HepG2 (cell line): ENCODE data around the gene SYVN1. TPM values are rescaled to one million over a fixed set of nuclear protein-coding genes. Genes with fewer than 3 reads are reported as not detected.

ENCODE experiments used
- ATAC-seq: fragments of 200-7000 bp; cut with Tn5 transposase; 3 replicates; pipeline ENCODE4 v1.9.1; 2020; ENCODE audit warnings: mild to moderate bottlenecking, moderate library complexity
- BruUV-seq: library from RNA; stranded (reverse); fragments of 400-500 nt; replicated peaks from 2 replicates; lab custom pipeline; 2021; lab: Mats Ljungman, UMichigan
- CTCF ChIA-PET: fragments of 300-600 bp; formaldehyde crosslinking; extraction: SDS; loops from one replicate; lab custom pipeline; 2021; ENCODE audit warnings: low total read pairs, inconsistent platforms, low intra/inter-chr PET ratio; lab: Yijun Ruan, JAX
- POLR2A ChIA-PET: fragments of 350-600 bp; sonication (Branson Sonifier 250); formaldehyde crosslinking; loops from one replicate; lab custom pipeline; 2020; ENCODE audit warnings: antibody characterized with exemption, inconsistent platforms; lab: Yijun Ruan, JAX
- DNase-seq: peaks from one replicate; pipeline ENCODE4 v3.0.0-alpha.2; 2015; ENCODE audit warnings: low spot score
- FAIRE-seq: peaks from 3 replicates; lab custom pipeline; 2011; peaks lifted over from hg19 to GRCh38; lab: Jason Lieb, UNC
- H2AFZ ChIP-seq: one replicate; pipeline ENCODE4 v1.6.1; 2011; ENCODE audit warnings: low read length, inconsistent platforms
- H3K27ac ChIP-seq: fragments of 300-600 bp; 3 replicates; pipeline ENCODE4 v1.8.0; 2011; ENCODE audit warnings: mixed run types, mild to moderate bottlenecking, mixed read lengths, low read length, inconsistent platforms; ENCODE audit not compliant: insufficient read depth; ENCODE audit errors: extremely low read length
- H3K27me3 ChIP-seq, 2 experiments: fragments of 200-600 bp in 1 of 2; 2 replicates in 1 of 2; 3 replicates in 1 of 2; pipeline versions ENCODE4 v1.6.0 to v1.8.0; 2011; ENCODE audit warnings: low read length in 2 of 2, mild to moderate bottlenecking in 2 of 2, moderate library complexity in 2 of 2, inconsistent platforms in 1 of 2; ENCODE audit not compliant: insufficient read depth in 2 of 2, control insufficient read depth in 1 of 2
- H3K36me3 ChIP-seq, 2 experiments: fragments of 200-600 bp in 1 of 2; replicated peaks in 1 of 2; 2 replicates in 1 of 2; 3 replicates in 1 of 2; pipeline versions ENCODE4 v1.5.1 to v1.8.0; 2011; ENCODE audit warnings: low read length in 2 of 2, inconsistent platforms in 1 of 2; ENCODE audit not compliant: insufficient read depth in 2 of 2, control insufficient read depth in 1 of 2
- H3K4me1 ChIP-seq: 2 replicates; pipeline ENCODE4 v1.5.1; 2012; ENCODE audit warnings: low read length, inconsistent platforms; ENCODE audit not compliant: insufficient read depth
- H3K4me2 ChIP-seq: 2 replicates; pipeline ENCODE4 v1.6.0; 2011; ENCODE audit warnings: low read depth, low read length, inconsistent platforms
- H3K4me3 ChIP-seq, 3 experiments: fragments of 200-600 bp in 1 of 3; sonication (generic), shearing (Covaris generic) in 1 of 3; replicated peaks in 1 of 3; 2 replicates each; pipeline ENCODE4 v1.5.1; 2011 to 2016; ENCODE audit warnings: low read length in 3 of 3, inconsistent platforms in 2 of 3, low read depth in 2 of 3, mild to moderate bottlenecking in 2 of 3, control low read depth in 1 of 3, mixed read lengths in 1 of 3; ENCODE audit not compliant: insufficient read depth in 1 of 3
- H3K79me2 ChIP-seq: one replicate; pipeline ENCODE4 v1.6.1; 2011; ENCODE audit warnings: low read length, inconsistent platforms; ENCODE audit not compliant: insufficient read depth
- H3K9ac ChIP-seq: 2 replicates; pipeline ENCODE4 v1.6.0; 2011; ENCODE audit warnings: mild to moderate bottlenecking, low read depth, low read length, inconsistent platforms; ENCODE audit not compliant: insufficient read depth
- H3K9me3 ChIP-seq: 2 replicates; pipeline ENCODE4 v1.5.1; 2012; ENCODE audit warnings: mild to moderate bottlenecking, low read length
- H4K20me1 ChIP-seq: 2 replicates; pipeline ENCODE4 v1.6.0; 2011; ENCODE audit warnings: inconsistent platforms, mild to moderate bottlenecking, low read length, moderate library complexity; ENCODE audit not compliant: insufficient read depth
- CCDC6 ChIP-seq: sonication (generic); formaldehyde crosslinking; IDR thresholded peaks from 2 replicates; pipeline ENCODE4 v1.8.1; 2022; ENCODE audit warnings: mild to moderate bottlenecking, missing genetic modification reagents, moderate library complexity
- FOSL1 ChIP-seq: sonication (generic); formaldehyde crosslinking; IDR thresholded peaks from 2 replicates; pipeline ENCODE4 v1.9.0; 2021; ENCODE audit warnings: missing genetic modification reagents, borderline replicate concordance
- NFKBIZ ChIP-seq: IDR thresholded peaks from 2 replicates; pipeline ENCODE4 v1.6.1; 2018; ENCODE audit warnings: missing genetic modification reagents, missing compliant biosample characterization
- PHF5A ChIP-seq: IDR thresholded peaks from one replicate; pipeline ENCODE4 v1.6.1; 2018; ENCODE audit warnings: low read depth, missing genetic modification reagents; ENCODE audit not compliant: unreplicated experiment
- POLR2AphosphoS2 ChIP-seq: IDR thresholded peaks from 2 replicates; pipeline ENCODE4 v1.6.1; 2011; ENCODE audit warnings: low read depth, low read length, improper control_type of control experiment
- REPIN1 ChIP-seq: sonication (generic); formaldehyde crosslinking; IDR thresholded peaks from 2 replicates; pipeline ENCODE4 v1.8.0; 2022; ENCODE audit warnings: missing genetic modification reagents, low read depth, mild to moderate bottlenecking, borderline replicate concordance
- ZNF256 ChIP-seq: sonication (generic); formaldehyde crosslinking; conservative IDR thresholded peaks from 2 replicates; pipeline ENCODE4 v1.4.0; 2020; ENCODE audit warnings: missing genetic modification reagents
- ZNF460 ChIP-seq: sonication (generic); formaldehyde crosslinking; IDR thresholded peaks from 2 replicates; pipeline ENCODE4 v1.5.1; 2020; ENCODE audit warnings: missing genetic modification reagents, mild to moderate bottlenecking, borderline replicate concordance
- ZNF703 ChIP-seq: sonication (generic); formaldehyde crosslinking; IDR thresholded peaks from 2 replicates; pipeline ENCODE4 v1.5.1; 2020; ENCODE audit warnings: missing genetic modification reagents, mild to moderate bottlenecking, moderate library complexity, borderline replicate concordance
- WGBS: methylation state at CpG from one replicate; pipeline ENCODE4 v1.1.6; 2017; ENCODE audit warnings: low lambda C conversion rate; 5-methylcytosine and 5-hydroxymethylcytosine counted together
- in situ Hi-C: cut with HindIII; loops from 2 replicates; pipeline ENCODE4 v1.10.0; 2017; ENCODE audit warnings: low pct_unique_long_range_greater_than_20kb; ENCODE audit not compliant: extremely low pct_ligation_motif_present
- intact Hi-C: fragments of 100-400 bp; cut with micrococcal nuclease; formaldehyde crosslinking; loops from one replicate; pipeline ENCODE4 v1.10.0; 2022; ENCODE audit not compliant: unreplicated experiment
- polyA plus RNA-seq, 8 experiments: library from polyadenylated mRNA; depleted of rRNA in 3 of 8; stranded (reverse) in 7 of 8; unstranded in 1 of 8; fragments of >200 nt; fragmentation: Illumina TruSeq in 4 of 8; extraction: Trizol in 4 of 8; gene quantifications; 2 replicates each; pipeline versions ENCODE4 v1.2.1 to v1.2.3, GENCODE V29; 2011 to 2016; ENCODE audit warnings: low read depth in 4 of 8, missing spikeins in 1 of 8, mixed read lengths in 1 of 8; ENCODE audit not compliant: insufficient read depth in 1 of 8
- total RNA-seq, 5 experiments: library from RNA; depleted of rRNA; stranded (reverse); fragments of >200 nt; fragmentation: Illumina TruSeq; extraction: Trizol; gene quantifications; 2 replicates each; pipeline ENCODE4 v1.2.3, GENCODE V29; 2016; ENCODE audit warnings: low read depth in 1 of 5
- TF ChIP-seq, protein P1 (sequence below): sonication (generic); formaldehyde crosslinking; IDR thresholded peaks from 2 replicates; pipeline ENCODE4 v1.5.1; 2020; ENCODE audit warnings: missing genetic modification reagents, mild to moderate bottlenecking, borderline replicate concordance
- TF ChIP-seq, protein P2 (sequence below): sonication (generic); formaldehyde crosslinking; conservative IDR thresholded peaks from 2 replicates; pipeline ENCODE4 v1.4.0; 2020; ENCODE audit warnings: missing genetic modification reagents
- TF ChIP-seq, protein P3 (sequence below): sonication (generic); formaldehyde crosslinking; IDR thresholded peaks from 2 replicates; pipeline ENCODE4 v1.5.0; 2020; ENCODE audit warnings: missing genetic modification reagents, mild to moderate bottlenecking, borderline replicate concordance
- TF ChIP-seq, protein P4 (sequence below): sonication (generic); formaldehyde crosslinking; IDR thresholded peaks from 2 replicates; pipeline ENCODE4 v1.8.0; 2022; ENCODE audit warnings: missing genetic modification reagents, mild to moderate bottlenecking, borderline replicate concordance
- TF ChIP-seq, protein P5 (sequence below): sonication (generic); formaldehyde crosslinking; IDR thresholded peaks from 2 replicates; pipeline ENCODE4 v1.5.1; 2020; ENCODE audit warnings: mild to moderate bottlenecking, missing genetic modification reagents, moderate library complexity

The SYVN1 gene
- total and polyA plus RNA-seq, 2 of the 13 experiments (the other 11 are each of a cell fraction or from before 2014, with no cell fraction given) = 10.3 to 22.5 TPM

DNA sequence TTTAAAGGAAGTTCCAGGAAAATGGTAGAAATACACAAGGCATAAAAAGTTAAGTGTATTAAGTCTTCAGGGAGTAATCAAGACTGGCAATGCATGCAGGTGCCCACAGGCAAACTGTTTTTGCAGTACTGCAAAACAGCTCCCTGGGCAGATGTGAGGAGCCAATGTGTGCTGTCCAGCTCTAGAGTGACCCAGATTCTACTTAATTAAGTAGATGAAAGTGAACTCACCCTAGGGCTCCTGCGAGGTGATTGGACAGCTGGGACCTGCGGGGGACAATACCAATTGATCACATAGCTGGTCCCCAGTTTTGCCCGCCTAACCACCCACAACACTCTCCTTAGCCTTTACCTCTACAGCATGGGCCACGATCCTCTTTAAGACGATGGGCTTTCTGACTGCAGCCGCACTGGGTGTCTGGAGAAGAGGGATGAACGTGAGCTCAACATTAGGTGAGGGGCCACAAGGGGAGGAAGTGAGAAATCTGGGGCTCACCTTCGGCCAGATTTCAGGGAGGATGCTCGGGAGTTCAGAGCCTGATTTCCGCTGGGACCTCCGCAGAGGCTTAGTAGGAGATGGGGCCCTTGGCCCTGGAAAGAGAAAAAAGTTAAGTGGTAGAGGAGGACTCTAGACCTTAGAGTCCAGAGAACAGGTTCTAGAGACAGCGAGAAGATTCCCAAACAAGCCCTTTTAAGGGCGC is 51.0 kb downstream of the SYVN1 start (continued):
- TF ChIP-seq, protein P1, sequence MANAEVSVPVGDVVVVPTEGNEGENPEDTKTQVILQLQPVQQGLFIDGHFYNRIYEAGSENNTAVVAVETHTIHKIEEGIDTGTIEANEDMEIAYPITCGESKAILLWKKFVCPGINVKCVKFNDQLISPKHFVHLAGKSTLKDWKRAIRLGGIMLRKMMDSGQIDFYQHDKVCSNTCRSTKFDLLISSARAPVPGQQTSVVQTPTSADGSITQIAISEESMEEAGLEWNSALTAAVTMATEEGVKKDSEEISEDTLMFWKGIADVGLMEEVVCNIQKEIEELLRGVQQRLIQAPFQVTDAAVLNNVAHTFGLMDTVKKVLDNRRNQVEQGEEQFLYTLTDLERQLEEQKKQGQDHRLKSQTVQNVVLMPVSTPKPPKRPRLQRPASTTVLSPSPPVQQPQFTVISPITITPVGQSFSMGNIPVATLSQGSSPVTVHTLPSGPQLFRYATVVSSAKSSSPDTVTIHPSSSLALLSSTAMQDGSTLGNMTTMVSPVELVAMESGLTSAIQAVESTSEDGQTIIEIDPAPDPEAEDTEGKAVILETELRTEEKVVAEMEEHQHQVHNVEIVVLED = no peak
- TF ChIP-seq, protein P2, sequence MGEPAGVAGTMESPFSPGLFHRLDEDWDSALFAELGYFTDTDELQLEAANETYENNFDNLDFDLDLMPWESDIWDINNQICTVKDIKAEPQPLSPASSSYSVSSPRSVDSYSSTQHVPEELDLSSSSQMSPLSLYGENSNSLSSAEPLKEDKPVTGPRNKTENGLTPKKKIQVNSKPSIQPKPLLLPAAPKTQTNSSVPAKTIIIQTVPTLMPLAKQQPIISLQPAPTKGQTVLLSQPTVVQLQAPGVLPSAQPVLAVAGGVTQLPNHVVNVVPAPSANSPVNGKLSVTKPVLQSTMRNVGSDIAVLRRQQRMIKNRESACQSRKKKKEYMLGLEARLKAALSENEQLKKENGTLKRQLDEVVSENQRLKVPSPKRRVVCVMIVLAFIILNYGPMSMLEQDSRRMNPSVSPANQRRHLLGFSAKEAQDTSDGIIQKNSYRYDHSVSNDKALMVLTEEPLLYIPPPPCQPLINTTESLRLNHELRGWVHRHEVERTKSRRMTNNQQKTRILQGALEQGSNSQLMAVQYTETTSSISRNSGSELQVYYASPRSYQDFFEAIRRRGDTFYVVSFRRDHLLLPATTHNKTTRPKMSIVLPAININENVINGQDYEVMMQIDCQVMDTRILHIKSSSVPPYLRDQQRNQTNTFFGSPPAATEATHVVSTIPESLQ = no peak
- TF ChIP-seq, all 625 proteins: peak for 8

DNA sequence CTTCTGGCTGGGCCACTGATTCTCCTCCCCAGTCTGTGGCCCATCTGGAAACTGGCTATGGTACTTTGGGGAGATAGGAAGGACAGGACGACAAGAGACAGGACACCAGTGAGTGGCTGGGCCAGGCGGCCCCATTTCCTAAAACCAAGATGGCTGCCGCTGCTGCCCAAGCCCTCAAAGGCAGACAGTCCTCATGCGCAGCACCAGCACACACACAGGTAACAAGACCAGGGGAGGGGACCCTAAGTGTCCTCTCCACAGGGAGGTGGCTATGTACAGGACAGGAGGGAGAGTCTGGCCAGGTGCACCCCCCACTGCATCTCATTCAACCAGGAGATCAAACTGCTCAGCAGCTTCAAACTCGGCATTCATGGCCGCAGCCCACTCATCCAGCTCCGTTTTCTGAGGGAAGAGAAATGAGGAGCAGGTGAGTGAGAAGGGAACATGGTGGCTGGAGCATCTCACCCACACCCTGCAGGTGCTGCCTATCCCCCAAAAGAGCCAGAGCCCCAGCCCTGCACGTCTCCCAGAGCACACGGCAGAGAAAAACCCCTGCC is 55.5 kb downstream of the SYVN1 start:
- no peak for ATAC-seq
- H3K79me2 ChIP-seq = peaks cover 28% of the 10 kb centered on the region
- 98% methylated on average over 6 of the region's 9 CpGs for WGBS
- TF ChIP-seq, protein P3, sequence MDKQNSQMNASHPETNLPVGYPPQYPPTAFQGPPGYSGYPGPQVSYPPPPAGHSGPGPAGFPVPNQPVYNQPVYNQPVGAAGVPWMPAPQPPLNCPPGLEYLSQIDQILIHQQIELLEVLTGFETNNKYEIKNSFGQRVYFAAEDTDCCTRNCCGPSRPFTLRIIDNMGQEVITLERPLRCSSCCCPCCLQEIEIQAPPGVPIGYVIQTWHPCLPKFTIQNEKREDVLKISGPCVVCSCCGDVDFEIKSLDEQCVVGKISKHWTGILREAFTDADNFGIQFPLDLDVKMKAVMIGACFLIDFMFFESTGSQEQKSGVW (CRISPR knock-in tag) = no peak
- no peak for TF ChIP-seq ZNF460 (CRISPR knock-in tag)
- TF ChIP-seq, protein P4, sequence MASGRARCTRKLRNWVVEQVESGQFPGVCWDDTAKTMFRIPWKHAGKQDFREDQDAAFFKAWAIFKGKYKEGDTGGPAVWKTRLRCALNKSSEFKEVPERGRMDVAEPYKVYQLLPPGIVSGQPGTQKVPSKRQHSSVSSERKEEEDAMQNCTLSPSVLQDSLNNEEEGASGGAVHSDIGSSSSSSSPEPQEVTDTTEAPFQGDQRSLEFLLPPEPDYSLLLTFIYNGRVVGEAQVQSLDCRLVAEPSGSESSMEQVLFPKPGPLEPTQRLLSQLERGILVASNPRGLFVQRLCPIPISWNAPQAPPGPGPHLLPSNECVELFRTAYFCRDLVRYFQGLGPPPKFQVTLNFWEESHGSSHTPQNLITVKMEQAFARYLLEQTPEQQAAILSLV (CRISPR knock-in tag) = no peak
- TF ChIP-seq REPIN1 = no peak
- no peak for TF ChIP-seq ZNF256 (CRISPR knock-in tag)
- TF ChIP-seq PHF5A (CRISPR knock-in tag) = no peak
- TF ChIP-seq CCDC6 (CRISPR knock-in tag) = no peak
- TF ChIP-seq FOSL1 (CRISPR knock-in tag) = no peak
- TF ChIP-seq, protein P5, sequence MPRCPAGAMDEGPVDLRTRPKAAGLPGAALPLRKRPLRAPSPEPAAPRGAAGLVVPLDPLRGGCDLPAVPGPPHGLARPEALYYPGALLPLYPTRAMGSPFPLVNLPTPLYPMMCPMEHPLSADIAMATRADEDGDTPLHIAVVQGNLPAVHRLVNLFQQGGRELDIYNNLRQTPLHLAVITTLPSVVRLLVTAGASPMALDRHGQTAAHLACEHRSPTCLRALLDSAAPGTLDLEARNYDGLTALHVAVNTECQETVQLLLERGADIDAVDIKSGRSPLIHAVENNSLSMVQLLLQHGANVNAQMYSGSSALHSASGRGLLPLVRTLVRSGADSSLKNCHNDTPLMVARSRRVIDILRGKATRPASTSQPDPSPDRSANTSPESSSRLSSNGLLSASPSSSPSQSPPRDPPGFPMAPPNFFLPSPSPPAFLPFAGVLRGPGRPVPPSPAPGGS (CRISPR knock-in tag) = no peak
- no peak for TF ChIP-seq POLR2AphosphoS2
- TF ChIP-seq ZNF703 (CRISPR knock-in tag) = no peak
- TF ChIP-seq NFKBIZ (CRISPR knock-in tag) = no peak

More for the DNA sequence above, 55.5 kb downstream of the SYVN1 start:
- no peaks in the 10 kb centered on the region for H3K9me3 ChIP-seq
- FAIRE-seq = no peak
- peak overlapping the region; percentile 27 for H3K27ac ChIP-seq
- no TSS peak for BruUV-seq
- H4K20me1 ChIP-seq = no peaks in the 10 kb centered on the region
- no peak for DNase-seq
- POLR2A ChIA-PET = no interaction called here
- no peaks in the 10 kb centered on the region; a peak in 1 of 5 replicates for H3K27me3 ChIP-seq
- CTCF ChIA-PET = interaction anchor here (0.8 to 2.3 kb wide), 2 partner anchors 50 to 65 kb away, joined by 6 to 17 read pairs; partner anchors contain the start of genes ARL2 and SNX15
- H3K36me3 ChIP-seq = peaks cover 11 to 27% of the 10 kb centered on the region in 2 experiments
- no peak overlapping the region for H3K9ac ChIP-seq
- intact Hi-C loops = loop anchor here (2.0 to 5.0 kb wide), 2 partner anchors 52 to 64 kb away; partner anchors contain the start of genes ARL2 and SNX15
- no peak overlapping the region for H3K4me3 ChIP-seq
- in situ Hi-C loops = no loop called here
- no peak overlapping the region for H3K4me2 ChIP-seq
- peaks cover 36% of the 10 kb centered on the region for H3K4me1 ChIP-seq
- H2AFZ ChIP-seq = no peak overlapping the region
